ENCODE results near the gene HS6ST1.

DNA sequence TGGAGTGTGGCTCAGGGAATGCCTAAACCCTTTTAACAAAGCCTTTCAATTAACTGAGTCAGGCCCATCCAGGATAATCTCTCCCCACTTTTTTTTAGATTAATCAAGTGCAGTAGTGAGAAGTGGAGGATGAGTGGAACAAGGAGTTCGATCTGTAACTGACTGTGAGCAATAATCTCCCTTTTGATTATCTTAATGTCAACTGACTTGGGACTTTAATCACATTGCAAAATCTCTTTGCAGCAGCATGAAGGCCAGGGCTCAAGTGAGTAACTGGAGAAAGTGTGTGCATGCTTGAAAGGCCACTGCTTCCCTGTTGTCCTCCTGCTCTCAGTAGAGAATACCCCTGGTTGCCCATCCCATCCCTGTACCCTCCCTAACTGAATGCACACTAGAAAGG, 32.1 kb upstream of the HS6ST1 start:
- TF ChIP-seq, protein P1, sequence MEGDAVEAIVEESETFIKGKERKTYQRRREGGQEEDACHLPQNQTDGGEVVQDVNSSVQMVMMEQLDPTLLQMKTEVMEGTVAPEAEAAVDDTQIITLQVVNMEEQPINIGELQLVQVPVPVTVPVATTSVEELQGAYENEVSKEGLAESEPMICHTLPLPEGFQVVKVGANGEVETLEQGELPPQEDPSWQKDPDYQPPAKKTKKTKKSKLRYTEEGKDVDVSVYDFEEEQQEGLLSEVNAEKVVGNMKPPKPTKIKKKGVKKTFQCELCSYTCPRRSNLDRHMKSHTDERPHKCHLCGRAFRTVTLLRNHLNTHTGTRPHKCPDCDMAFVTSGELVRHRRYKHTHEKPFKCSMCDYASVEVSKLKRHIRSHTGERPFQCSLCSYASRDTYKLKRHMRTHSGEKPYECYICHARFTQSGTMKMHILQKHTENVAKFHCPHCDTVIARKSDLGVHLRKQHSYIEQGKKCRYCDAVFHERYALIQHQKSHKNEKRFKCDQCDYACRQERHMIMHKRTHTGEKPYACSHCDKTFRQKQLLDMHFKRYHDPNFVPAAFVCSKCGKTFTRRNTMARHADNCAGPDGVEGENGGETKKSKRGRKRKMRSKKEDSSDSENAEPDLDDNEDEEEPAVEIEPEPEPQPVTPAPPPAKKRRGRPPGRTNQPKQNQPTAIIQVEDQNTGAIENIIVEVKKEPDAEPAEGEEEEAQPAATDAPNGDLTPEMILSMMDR (IDR thresholded peaks at IDR 0.05): no peak
- no peak for TF ChIP-seq POLR2AphosphoS5 (IDR thresholded peaks at IDR 0.05; ENCODE audit: low read depth, low read length)
- TF ChIP-seq, protein P2, sequence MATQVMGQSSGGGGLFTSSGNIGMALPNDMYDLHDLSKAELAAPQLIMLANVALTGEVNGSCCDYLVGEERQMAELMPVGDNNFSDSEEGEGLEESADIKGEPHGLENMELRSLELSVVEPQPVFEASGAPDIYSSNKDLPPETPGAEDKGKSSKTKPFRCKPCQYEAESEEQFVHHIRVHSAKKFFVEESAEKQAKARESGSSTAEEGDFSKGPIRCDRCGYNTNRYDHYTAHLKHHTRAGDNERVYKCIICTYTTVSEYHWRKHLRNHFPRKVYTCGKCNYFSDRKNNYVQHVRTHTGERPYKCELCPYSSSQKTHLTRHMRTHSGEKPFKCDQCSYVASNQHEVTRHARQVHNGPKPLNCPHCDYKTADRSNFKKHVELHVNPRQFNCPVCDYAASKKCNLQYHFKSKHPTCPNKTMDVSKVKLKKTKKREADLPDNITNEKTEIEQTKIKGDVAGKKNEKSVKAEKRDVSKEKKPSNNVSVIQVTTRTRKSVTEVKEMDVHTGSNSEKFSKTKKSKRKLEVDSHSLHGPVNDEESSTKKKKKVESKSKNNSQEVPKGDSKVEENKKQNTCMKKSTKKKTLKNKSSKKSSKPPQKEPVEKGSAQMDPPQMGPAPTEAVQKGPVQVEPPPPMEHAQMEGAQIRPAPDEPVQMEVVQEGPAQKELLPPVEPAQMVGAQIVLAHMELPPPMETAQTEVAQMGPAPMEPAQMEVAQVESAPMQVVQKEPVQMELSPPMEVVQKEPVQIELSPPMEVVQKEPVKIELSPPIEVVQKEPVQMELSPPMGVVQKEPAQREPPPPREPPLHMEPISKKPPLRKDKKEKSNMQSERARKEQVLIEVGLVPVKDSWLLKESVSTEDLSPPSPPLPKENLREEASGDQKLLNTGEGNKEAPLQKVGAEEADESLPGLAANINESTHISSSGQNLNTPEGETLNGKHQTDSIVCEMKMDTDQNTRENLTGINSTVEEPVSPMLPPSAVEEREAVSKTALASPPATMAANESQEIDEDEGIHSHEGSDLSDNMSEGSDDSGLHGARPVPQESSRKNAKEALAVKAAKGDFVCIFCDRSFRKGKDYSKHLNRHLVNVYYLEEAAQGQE (IDR thresholded peaks at IDR 0.05; ENCODE audit: insufficient read depth in 1 of 2, low read depth in 2 of 2, low read length in 1 of 2): no peak
- no peak for TF ChIP-seq TCF7L2 (IDR thresholded peaks at IDR 0.05; ENCODE audit: low read depth, low read length)
- no peak for TF ChIP-seq SIN3A (IDR thresholded peaks at IDR 0.05; ENCODE audit: borderline replicate concordance, insufficient read depth, low read depth, low read length)

Measured in Panc1 (cell line).